Measurements from ENCODE around the gene ABCA2. TPM values are rescaled to one million over a fixed set of nuclear protein-coding genes. Genes with fewer than 3 reads are reported as not detected.
A peak's percentile ranks its signal among the peaks of the same experiment; 100 is the strongest.
"Not testable (repeated sequence)": the region's sequence is repeated elsewhere in the genome, so short reads cannot be mapped to it uniquely, and the experiment has no call there.

ABCA2 gene
- total RNA-seq, 3 donors from 2014 or later, result 17.0 to 30.6 (median 18.9) TPM

- intact Hi-C loops (cut with DNase I; ENCODE audit: low total_unique reads), result no loop called here
- peaks cover 7 to 9% of the 10 kb centered on the region in 2 donors for H3K4me1 ChIP-seq
- no peaks in the 10 kb centered on the region for H3K36me3 ChIP-seq
- no peak for DNase-seq (ENCODE audit: low spot score in 2 of 2)
- no peaks in the 10 kb centered on the region for H3K9me3 ChIP-seq
- H3K4me3 ChIP-seq, result peak overlapping the region in 1 of 3 donors; percentile 19
- no peaks in the 10 kb centered on the region for H3K27me3 ChIP-seq
- TF ChIP-seq POLR2AphosphoS5 (IDR thresholded peaks at IDR 0.05) (no peak), CTCF (IDR thresholded peaks at IDR 0.05) (peak in 1 of 3 donors; percentile 5), POLR2A (IDR thresholded peaks at IDR 0.05) (no peak)
- no peak overlapping the region for H3K27ac ChIP-seq
These were observed 7.4 kb upstream of the ABCA2 start for GRCh38 chr9:137035507-137035834.

GRCh38 chr9:137034709-137035506, 6.9 kb upstream of the ABCA2 start:
- intact Hi-C loops (cut with DNase I; ENCODE audit: low total_unique reads), result no loop called here
- DNase-seq (ENCODE audit: low spot score in 2 of 2), result peak; percentile 74 to 80
- H3K36me3 ChIP-seq, result no peaks in the 10 kb centered on the region
- H3K4me3 ChIP-seq, result peak overlapping the region in 2 of 3 donors; percentile 9 to 19
- no peaks in the 10 kb centered on the region for H3K9me3 ChIP-seq
- peak overlapping the region in 1 of 2 donors; percentile 8 for H3K27ac ChIP-seq
- H3K27me3 ChIP-seq, result no peaks in the 10 kb centered on the region
- peaks cover 7 to 9% of the 10 kb centered on the region in 2 donors for H3K4me1 ChIP-seq
- TF ChIP-seq POLR2AphosphoS5 (IDR thresholded peaks at IDR 0.05) (no peak), POLR2A (IDR thresholded peaks at IDR 0.05) (no peak), CTCF (IDR thresholded peaks at IDR 0.05) (peak; percentile 73 to 91 (median 85))

GRCh38 chr9:137034039-137034708, 6.1 kb upstream of the ABCA2 start:
- Histone ChIP-seq H3K27me3 (no peaks in the 10 kb centered on the region), H3K36me3 (no peaks in the 10 kb centered on the region), H3K4me3 (peak overlapping the region in 2 of 3 donors; percentile 19 to 25), H3K9me3 (no peaks in the 10 kb centered on the region), H3K27ac (peak overlapping the region in 1 of 2 donors; percentile 8), H3K4me1 (peaks cover 9 to 10% of the 10 kb centered on the region in 2 donors)
- DNase-seq (ENCODE audit: low spot score in 2 of 2), result no peak
- TF ChIP-seq POLR2AphosphoS5 (IDR thresholded peaks at IDR 0.05), result no peak
- intact Hi-C loops (cut with DNase I; ENCODE audit: low total_unique reads), result no loop called here

GRCh38 chr9:137033481-137033880, 5.4 kb upstream of the ABCA2 start:
- DNase-seq (ENCODE audit: low spot score in 2 of 2); intact Hi-C loops (cut with DNase I; ENCODE audit: low total_unique reads); H3K27me3 ChIP-seq; H3K9me3 ChIP-seq; H3K36me3 ChIP-seq; H3K27ac ChIP-seq: not testable (repeated sequence)
- Histone ChIP-seq H3K4me1 (peaks cover 12 to 14% of the 10 kb centered on the region in 2 donors), H3K4me3 (peak overlapping the region in 1 of 3 donors; percentile 25)

- H3K27me3 ChIP-seq, result no peaks in the 10 kb centered on the region
- intact Hi-C loops (cut with DNase I; ENCODE audit: low total_unique reads), result no loop called here
- H3K9me3 ChIP-seq, result no peaks in the 10 kb centered on the region
- no peak for DNase-seq (ENCODE audit: low spot score in 2 of 2)
- peaks cover 13 to 14% of the 10 kb centered on the region in 2 donors for H3K4me1 ChIP-seq
- H3K36me3 ChIP-seq, result no peaks in the 10 kb centered on the region
- TF ChIP-seq POLR2A (IDR thresholded peaks at IDR 0.05) (no peak), POLR2AphosphoS5 (IDR thresholded peaks at IDR 0.05) (no peak), CTCF (IDR thresholded peaks at IDR 0.05) (no peak)
- H3K4me3 ChIP-seq, result peak overlapping the region in 1 of 3 donors; percentile 25
- no peak overlapping the region for H3K27ac ChIP-seq
These were observed 4.8 kb upstream of the ABCA2 start for GRCh38 chr9:137032858-137033257.

Measured in breast epithelium (tissue), 4 donors.